Measurements from ENCODE around the gene CMPK2.

CMPK2 gene

DNA sequence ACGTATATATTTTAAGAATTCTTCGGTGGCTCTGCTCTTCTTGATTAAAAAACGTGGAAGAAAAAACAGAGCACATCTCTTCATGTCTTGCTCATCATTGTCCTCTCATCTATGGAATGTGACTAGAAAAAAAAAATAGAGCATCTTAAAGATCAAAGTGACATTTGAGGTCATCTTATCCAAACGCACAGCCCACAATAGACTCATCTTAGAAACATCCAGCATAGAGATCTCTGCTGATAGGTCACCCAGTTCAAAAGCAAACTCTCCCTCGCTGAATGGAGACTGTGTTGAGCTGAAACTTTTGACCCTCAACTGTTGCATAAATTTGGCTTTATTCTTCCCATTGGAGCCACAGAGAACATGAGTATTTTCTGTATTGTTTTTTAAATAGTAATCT lies 65.2 kb downstream of the CMPK2 start:
- no peak for DNase-seq

All from retina (tissue), 1 donor.